HG03066 (cell line): ENCODE results near the gene REEP6.

ENCODE experiments used
- ATAC-seq: cut with Tn5 transposase; IDR thresholded peaks from one replicate; pipeline ENCODE4 v1.9.1; 2021; ENCODE audit warnings: low read depth; ENCODE audit not compliant: unreplicated experiment

REEP6 gene

GRCh38 chr19:1491114-1491848 lies at the start of gene REEP6:
REEP6 (plus strand) TSS chr19:1491181; CDS start chr19:1491270, 89 bp downstream.
- ATAC-seq, result no peak

GRCh38 chr19:1441677-1442438 lies 49.1 kb upstream of the REEP6 start:
- ATAC-seq, result no peak

- peak; percentile 79 for ATAC-seq
These were observed 45.6 kb upstream of the REEP6 start for GRCh38 chr19:1445185-1445931.

GRCh38 chr19:1445932-1446712 lies 44.9 kb upstream of the REEP6 start:
- no peak for ATAC-seq

- ATAC-seq, result no peak
These were observed 44.1 kb upstream of the REEP6 start for GRCh38 chr19:1446713-1447481.

- ATAC-seq, result no peak
These were observed 43.5 kb upstream of the REEP6 start for GRCh38 chr19:1447504-1447903.

- ATAC-seq, result no peak
These were observed 43.0 kb upstream of the REEP6 start for GRCh38 chr19:1447944-1448343.

GRCh38 chr19:1449467-1450442 lies 41.2 kb upstream of the REEP6 start, which contains the start of gene APC2:
APC2 (plus strand) TSS chr19:1450121; CDS start chr19:1453002, 2,881 bp downstream.
- no peak for ATAC-seq

GRCh38 chr19:1450735-1451731 lies 39.9 kb upstream of the REEP6 start:
- ATAC-seq, result no peak

- ATAC-seq, result no peak
These were observed 38.8 kb upstream of the REEP6 start for GRCh38 chr19:1451916-1452801.

GRCh38 chr19:1452802-1453524 lies 38.0 kb upstream of the REEP6 start:
- no peak for ATAC-seq

- ATAC-seq, result no peak
These were observed 37.2 kb upstream of the REEP6 start for GRCh38 chr19:1453525-1454364.

GRCh38 chr19:1455002-1455335 lies 36.0 kb upstream of the REEP6 start:
- no peak for ATAC-seq

- no peak for ATAC-seq
These were observed 35.5 kb upstream of the REEP6 start for GRCh38 chr19:1455336-1456120.
